Stimulated activated CD4-positive, alpha-beta T cell treated with anti-CD3 and anti-CD28 coated beads, Interleukin-15, amount 100 ng/mL, for 24 hours (primary cell): ENCODE measurements around the gene SLC25A12.

Experiments used
- DNase-seq: peaks from one replicate; pipeline ENCODE4 v3.0.0-alpha.2; 2020

SLC25A12 gene

GRCh38 chr2:171883275-171883893, 10.7 kb downstream of the SLC25A12 start:
- DNase-seq: no peak

- no peak for DNase-seq
Observed at GRCh38 chr2:171882089-171882769, 11.8 kb downstream of the SLC25A12 start.

GRCh38 chr2:171880774-171881173, 13.3 kb downstream of the SLC25A12 start:
- no peak for DNase-seq

GRCh38 chr2:171879865-171880264, 14.2 kb downstream of the SLC25A12 start:
- no peak for DNase-seq

GRCh38 chr2:171878481-171878993, 15.5 kb downstream of the SLC25A12 start:
- DNase-seq: no peak

GRCh38 chr2:171874963-171875362, 19.1 kb downstream of the SLC25A12 start:
- no peak for DNase-seq

GRCh38 chr2:171874517-171874916, 19.5 kb downstream of the SLC25A12 start:
- DNase-seq: no peak

- no peak for DNase-seq
Observed at GRCh38 chr2:171864357-171864985, 29.6 kb downstream of the SLC25A12 start.

- DNase-seq: no peak
Observed at GRCh38 chr2:171862501-171862900, 31.5 kb downstream of the SLC25A12 start.

GRCh38 chr2:171858397-171858958, 35.6 kb downstream of the SLC25A12 start:
- DNase-seq: no peak

GRCh38 chr2:171855401-171855800, 38.6 kb downstream of the SLC25A12 start:
- DNase-seq: no peak

- DNase-seq: no peak
Observed at GRCh38 chr2:171852366-171852888, 41.6 kb downstream of the SLC25A12 start.

- no peak for DNase-seq
Observed at GRCh38 chr2:171847627-171848026, 46.4 kb downstream of the SLC25A12 start.

- no peak for DNase-seq
Observed at GRCh38 chr2:171846894-171847293, 47.1 kb downstream of the SLC25A12 start.

GRCh38 chr2:171841996-171842395, 52.0 kb downstream of the SLC25A12 start:
- DNase-seq: no peak

GRCh38 chr2:171837736-171838135, 56.3 kb downstream of the SLC25A12 start:
- DNase-seq: no peak

GRCh38 chr2:171836146-171836910, 57.7 kb downstream of the SLC25A12 start:
- no peak for DNase-seq

- no peak for DNase-seq
Observed at GRCh38 chr2:171835386-171835785, 58.7 kb downstream of the SLC25A12 start.

GRCh38 chr2:171834286-171834685, 59.8 kb downstream of the SLC25A12 start:
- DNase-seq: no peak

- DNase-seq: no peak
Observed at GRCh38 chr2:171832489-171832888, 61.6 kb downstream of the SLC25A12 start.

- DNase-seq: no peak
Observed at GRCh38 chr2:171830039-171830438, 64.0 kb downstream of the SLC25A12 start.

- DNase-seq: no peak
Observed at GRCh38 chr2:171824086-171824485, 70.0 kb downstream of the SLC25A12 start.
